Keratinocyte (primary cell): ENCODE data around the gene DACT3. TPM values are rescaled to one million over a fixed set of nuclear protein-coding genes. Genes with fewer than 3 reads are reported as not detected.

ENCODE experiments used
- DNase-seq: peaks from one replicate; pipeline ENCODE4 v3.0.0-alpha.2; 2011; ENCODE audit warnings: low read depth, missing footprints, low spot score
- FAIRE-seq: peaks from 2 replicates; lab custom pipeline; 2011; peaks lifted over from hg19 to GRCh38; lab: Jason Lieb, UNC
- H2AFZ ChIP-seq: 2 replicates; pipeline ENCODE4 v1.6.0; 2012; ENCODE audit warnings: low read length, control low read depth, inconsistent platforms; ENCODE audit not compliant: control insufficient read depth
- H3K27ac ChIP-seq: 2 replicates; pipeline ENCODE4 v1.5.1; 2011; ENCODE audit warnings: low read length; ENCODE audit not compliant: control insufficient read depth, insufficient read depth
- H3K27me3 ChIP-seq: 3 replicates; pipeline ENCODE4 v1.6.0; 2011; ENCODE audit warnings: low read length; ENCODE audit not compliant: control insufficient read depth, insufficient read depth; ENCODE audit errors: extremely low read depth
- H3K36me3 ChIP-seq, 2 experiments: 2 replicates in 1 of 2; 3 replicates in 1 of 2; pipeline ENCODE4 v1.5.1; 2011; ENCODE audit warnings: low read length in 2 of 2, mild to moderate bottlenecking in 1 of 2; ENCODE audit not compliant: control insufficient read depth in 2 of 2, insufficient read depth in 2 of 2; ENCODE audit errors: extremely low read depth in 1 of 2
- H3K4me1 ChIP-seq: 3 replicates; pipeline ENCODE4 v1.5.1; 2011; ENCODE audit warnings: low read length; ENCODE audit not compliant: control insufficient read depth, insufficient read depth; ENCODE audit errors: extremely low read depth
- H3K4me2 ChIP-seq: 3 replicates; pipeline ENCODE4 v1.6.0; 2011; ENCODE audit warnings: low read depth, low read length; ENCODE audit not compliant: control insufficient read depth, insufficient read depth; ENCODE audit errors: extremely low read depth
- H3K4me3 ChIP-seq, 3 experiments: fragments of 200-600 bp in 1 of 3; sonication (generic) in 1 of 3; 2 replicates in 2 of 3; 3 replicates in 1 of 3; pipeline ENCODE4 v1.5.1; 2011 to 2016; ENCODE audit warnings: low read length in 3 of 3, mild to moderate bottlenecking in 3 of 3, control low read depth in 2 of 3, inconsistent platforms in 1 of 3, low read depth in 1 of 3, mixed read lengths in 1 of 3, mixed run types in 1 of 3, moderate library complexity in 1 of 3; ENCODE audit not compliant: control insufficient read depth in 2 of 3, insufficient read depth in 2 of 3; ENCODE audit errors: extremely low read depth in 1 of 3
- H3K79me2 ChIP-seq: 2 replicates; pipeline ENCODE4 v1.6.0; 2012; ENCODE audit warnings: low read length; ENCODE audit not compliant: control insufficient read depth, insufficient read depth
- H3K9ac ChIP-seq: 3 replicates; pipeline ENCODE4 v1.6.0; 2011; ENCODE audit warnings: low read length; ENCODE audit not compliant: control insufficient read depth, insufficient read depth; ENCODE audit errors: extremely low read depth
- H3K9me1 ChIP-seq: 3 replicates; pipeline ENCODE4 v1.6.0; 2011; ENCODE audit warnings: low read length; ENCODE audit not compliant: control insufficient read depth, insufficient read depth; ENCODE audit errors: extremely low read depth
- H3K9me3 ChIP-seq: 2 replicates; pipeline ENCODE4 v1.5.1; 2012; ENCODE audit warnings: low read depth, low read length; ENCODE audit not compliant: control insufficient read depth
- H4K20me1 ChIP-seq: 3 replicates; pipeline ENCODE4 v1.6.0; 2011; ENCODE audit warnings: low read length; ENCODE audit not compliant: control insufficient read depth, insufficient read depth; ENCODE audit errors: extremely low read depth
- EZH2 ChIP-seq: IDR thresholded peaks from one replicate; pipeline ENCODE4 v1.6.1; 2012; ENCODE audit warnings: inconsistent platforms, mild to moderate bottlenecking, low read length, moderate library complexity
- dilution Hi-C: fragments of 300-500 bp; cut with MboI; formaldehyde crosslinking; loops from one replicate; pipeline ENCODE4 v1.7.0; 2020; ENCODE audit warnings: low sequenced_read_pairs; ENCODE audit not compliant: extremely low pct_ligation_motif_present
- polyA plus RNA-seq, 5 experiments: library from polyadenylated mRNA; depleted of rRNA in 3 of 5; stranded (reverse) in 3 of 5; stranded (forward) in 1 of 5; unstranded in 1 of 5; fragments of >200 nt; gene quantifications; 1 replicate in 1 of 5; 2 replicates in 3 of 5; 3 replicates in 1 of 5; pipeline versions ENCODE4 v1.2.1 to v1.2.3, GENCODE V29; 2011 to 2012; ENCODE audit warnings: missing spikeins in 2 of 5, low read depth in 1 of 5, low replicate concordance in 1 of 5
- TF ChIP-seq, protein P1 (sequence below), 3 experiments: IDR thresholded peaks in 1 of 3; conservative IDR thresholded peaks in 1 of 3; optimal IDR thresholded peaks in 1 of 3; 2 replicates in 2 of 3; 3 replicates in 1 of 3; pipeline versions ENCODE3 to v1.5.1; 2011; ENCODE audit warnings: low read length in 3 of 3, mild to moderate bottlenecking in 3 of 3, moderate library complexity in 2 of 3, control low read depth in 1 of 3, inconsistent platforms in 1 of 3; ENCODE audit not compliant: insufficient read depth in 2 of 3; ENCODE audit errors: extremely low read depth in 1 of 3

DACT3 gene
- polyA plus RNA-seq, 1 donor (not counting 4 experiments of a cell fraction or from before 2014, with no cell fraction given), result 0.04 TPM

DNA sequence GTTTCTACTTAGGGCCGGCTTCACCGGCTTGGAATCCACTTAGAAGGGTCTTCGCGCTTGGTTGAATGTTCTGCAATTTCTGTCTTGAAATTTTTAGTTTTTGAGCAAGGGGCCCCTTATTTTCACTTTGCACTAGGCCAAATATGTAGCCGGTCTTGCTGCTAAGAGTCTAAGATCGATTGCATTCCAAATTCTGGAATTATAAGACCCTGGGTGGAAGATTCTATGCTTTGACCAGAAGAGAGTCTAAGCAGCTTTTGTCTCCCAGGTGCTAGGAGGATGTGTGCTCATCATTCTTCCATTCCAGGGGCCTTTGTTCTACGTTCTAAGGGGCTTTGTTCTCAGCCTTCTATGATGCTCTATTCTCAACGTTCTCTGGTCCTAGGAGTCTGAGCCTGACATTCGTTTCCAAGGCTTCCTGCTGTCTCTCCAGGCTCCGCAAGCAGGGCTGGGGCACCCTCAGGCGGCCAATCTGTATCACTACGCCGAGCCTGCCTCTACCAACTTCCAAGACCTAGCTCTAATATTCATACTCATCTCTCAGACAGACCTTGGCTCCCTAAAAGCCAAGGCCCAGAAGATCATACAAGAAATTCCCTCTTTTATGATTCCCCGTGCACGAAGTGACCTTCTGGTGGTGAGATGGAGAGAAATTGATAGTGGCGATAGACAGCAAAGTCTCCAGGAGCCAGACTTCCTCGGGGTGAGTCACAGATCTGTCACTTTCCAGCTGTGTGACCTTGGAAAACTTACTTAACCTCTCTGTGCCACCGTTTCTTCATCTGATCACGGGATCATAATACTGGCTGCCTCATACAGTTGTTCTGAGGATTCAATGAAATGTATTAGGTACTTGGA is 982 bp upstream of the DACT3 start:
- peak overlapping the region; percentile 34 for H3K27ac ChIP-seq
- peak; percentile 91 for FAIRE-seq

DNA sequence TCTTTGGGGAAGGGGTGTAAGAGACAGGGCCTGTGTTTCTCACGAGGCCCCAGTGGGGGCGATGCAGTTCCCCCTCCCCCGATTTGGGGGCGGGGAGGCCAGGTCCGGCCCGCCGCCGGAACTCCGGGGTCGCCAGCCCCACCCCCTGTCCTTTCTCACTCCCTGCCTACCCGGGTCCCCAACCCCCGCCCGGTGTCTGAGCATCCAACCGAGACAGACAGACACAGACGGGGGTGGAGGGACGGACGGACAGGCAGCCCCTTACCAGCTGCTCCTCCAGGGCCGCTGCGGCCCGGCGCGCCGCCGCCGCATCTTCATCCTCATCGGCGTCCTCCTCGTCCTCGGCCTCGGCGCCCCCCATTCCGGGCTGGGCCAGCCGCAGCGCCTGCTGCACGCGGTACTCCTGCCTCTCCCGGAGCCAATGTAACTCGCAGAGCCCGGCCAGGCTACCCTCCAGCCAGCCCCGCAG is 397 bp downstream of the DACT3 start:
- Histone ChIP-seq H4K20me1 (no peaks in the 10 kb centered on the region), H3K9ac (peak overlapping the region; percentile 28), H3K9me1 (no peaks in the 10 kb centered on the region), H3K27ac (no peak overlapping the region), H3K36me3 (no peaks in the 10 kb centered on the region), H2AFZ (peak overlapping the region; percentile 37), H3K4me2 (peak overlapping the region; percentile 77), H3K4me3 (peak overlapping the region; percentile 41 to 58 (median 56)), H3K27me3 (peaks cover 26% of the 10 kb centered on the region), H3K79me2 (no peaks in the 10 kb centered on the region), H3K4me1 (peaks cover 13% of the 10 kb centered on the region), H3K9me3 (no peaks in the 10 kb centered on the region)
- no peak for FAIRE-seq
- TF ChIP-seq, protein P1, sequence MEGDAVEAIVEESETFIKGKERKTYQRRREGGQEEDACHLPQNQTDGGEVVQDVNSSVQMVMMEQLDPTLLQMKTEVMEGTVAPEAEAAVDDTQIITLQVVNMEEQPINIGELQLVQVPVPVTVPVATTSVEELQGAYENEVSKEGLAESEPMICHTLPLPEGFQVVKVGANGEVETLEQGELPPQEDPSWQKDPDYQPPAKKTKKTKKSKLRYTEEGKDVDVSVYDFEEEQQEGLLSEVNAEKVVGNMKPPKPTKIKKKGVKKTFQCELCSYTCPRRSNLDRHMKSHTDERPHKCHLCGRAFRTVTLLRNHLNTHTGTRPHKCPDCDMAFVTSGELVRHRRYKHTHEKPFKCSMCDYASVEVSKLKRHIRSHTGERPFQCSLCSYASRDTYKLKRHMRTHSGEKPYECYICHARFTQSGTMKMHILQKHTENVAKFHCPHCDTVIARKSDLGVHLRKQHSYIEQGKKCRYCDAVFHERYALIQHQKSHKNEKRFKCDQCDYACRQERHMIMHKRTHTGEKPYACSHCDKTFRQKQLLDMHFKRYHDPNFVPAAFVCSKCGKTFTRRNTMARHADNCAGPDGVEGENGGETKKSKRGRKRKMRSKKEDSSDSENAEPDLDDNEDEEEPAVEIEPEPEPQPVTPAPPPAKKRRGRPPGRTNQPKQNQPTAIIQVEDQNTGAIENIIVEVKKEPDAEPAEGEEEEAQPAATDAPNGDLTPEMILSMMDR (optimal IDR thresholded peaks at IDR 0.05 in 1 of 3, IDR thresholded peaks at IDR 0.05 in 1 of 3, conservative IDR thresholded peaks at IDR 0.05 in 1 of 3; ENCODE audit: extremely low read depth in 1 of 3, insufficient read depth in 2 of 3, low read length in 3 of 3), result no peak
- no peak for TF ChIP-seq EZH2
- dilution Hi-C loops, result no loop called here
- DNase-seq, result no peak

More for the DNA sequence above, 982 bp upstream of the DACT3 start:
- dilution Hi-C loops, result no loop called here
- Histone ChIP-seq H3K27me3 (peaks cover 26% of the 10 kb centered on the region), H3K4me2 (peak overlapping the region; percentile 99), H3K4me3 (peak overlapping the region; percentile 27 to 79 (median 68)), H3K79me2 (no peaks in the 10 kb centered on the region), H3K9ac (peak overlapping the region; percentile 46), H3K36me3 (no peaks in the 10 kb centered on the region), H2AFZ (no peak overlapping the region), H3K9me3 (no peaks in the 10 kb centered on the region), H3K4me1 (peaks cover 13% of the 10 kb centered on the region), H4K20me1 (no peaks in the 10 kb centered on the region), H3K9me1 (no peaks in the 10 kb centered on the region)
- no peak for TF ChIP-seq EZH2
- TF ChIP-seq, protein P1 (optimal IDR thresholded peaks at IDR 0.05 in 1 of 3, IDR thresholded peaks at IDR 0.05 in 1 of 3, conservative IDR thresholded peaks at IDR 0.05 in 1 of 3; ENCODE audit: extremely low read depth in 1 of 3, insufficient read depth in 2 of 3, low read length in 3 of 3), result peak; percentile 93 to 98 (median 94)
- DNase-seq, result peak; percentile 67
